Tibial nerve (tissue), 4 donors: ENCODE measurements around the gene WNT6. TPM values are rescaled to one million over a fixed set of nuclear protein-coding genes. Genes with fewer than 3 reads are reported as not detected.

Experiments used
- DNase-seq, 2 donors: peaks; one replicate each; pipeline ENCODE4 v3.0.0-alpha.2; 2019; ENCODE audit warnings: low spot score in 2 of 2
- H3K27ac ChIP-seq, 4 donors: fragments of 200-600 bp; sonication (generic) in 3 of 4; one replicate each; pipeline ENCODE4 v1.5.1; 2017 to 2019; ENCODE audit warnings: mild to moderate bottlenecking in 1 of 4
- H3K27me3 ChIP-seq, 2 donors: fragments of 200-600 bp; sonication (generic) in 1 of 2; one replicate each; pipeline versions ENCODE4 v1.5.1 to v1.6.0; 2017 to 2019
- H3K36me3 ChIP-seq, 3 donors: fragments of 200-600 bp; sonication (generic); one replicate each; pipeline ENCODE4 v1.5.1; 2018 to 2019
- H3K4me1 ChIP-seq, 4 donors: fragments of 200-600 bp; sonication (generic) in 3 of 4; one replicate each; pipeline ENCODE4 v1.5.1; 2017 to 2019
- H3K4me3 ChIP-seq, 4 donors: fragments of 200-600 bp; sonication (generic) in 3 of 4; one replicate each; pipeline ENCODE4 v1.5.1; 2017 to 2019; ENCODE audit warnings: mild to moderate bottlenecking in 1 of 4, moderate library complexity in 1 of 4
- H3K9me3 ChIP-seq, 4 donors: fragments of 200-600 bp; sonication (generic) in 3 of 4; one replicate each; pipeline ENCODE4 v1.5.1; 2017 to 2019
- EP300 ChIP-seq, 2 donors: sonication (generic); formaldehyde crosslinking; IDR thresholded peaks; one replicate each; pipeline ENCODE4 v1.6.1; 2017; ENCODE audit warnings: antibody characterized with exemption in 2 of 2, mild to moderate bottlenecking in 1 of 2
- POLR2A ChIP-seq, 2 donors: fragments of 450-650 bp; IDR thresholded peaks; one replicate each; pipeline ENCODE4 v1.6.1; 2017; ENCODE audit warnings: antibody characterized with exemption in 2 of 2, mild to moderate bottlenecking in 2 of 2, moderate library complexity in 2 of 2
- WGBS, 2 donors: methylation state at CpG; one replicate each; pipeline ENCODE4 v1.1.5; 2018; 5-methylcytosine and 5-hydroxymethylcytosine counted together
- total RNA-seq, 4 donors: library from RNA; depleted of rRNA; stranded (reverse); fragments of >200 nt; gene quantifications; one replicate each; pipeline ENCODE4 v1.1.0, GENCODE V29; 2016
- TF ChIP-seq, protein P1 (sequence below), 5 experiments: fragments of 200-600 bp in 3 of 5; fragments of 450-650 bp in 2 of 5; sonication (generic) in 3 of 5; IDR thresholded peaks; one replicate each; pipeline ENCODE4 v1.5.1; 2016 to 2019; ENCODE audit warnings: antibody characterized with exemption in 5 of 5, mild to moderate bottlenecking in 3 of 5, moderate library complexity in 2 of 5

Gene WNT6
- total RNA-seq, 4 donors from 2014 or later, result 26.1 to 81.5 (median 48.2) TPM

DNA sequence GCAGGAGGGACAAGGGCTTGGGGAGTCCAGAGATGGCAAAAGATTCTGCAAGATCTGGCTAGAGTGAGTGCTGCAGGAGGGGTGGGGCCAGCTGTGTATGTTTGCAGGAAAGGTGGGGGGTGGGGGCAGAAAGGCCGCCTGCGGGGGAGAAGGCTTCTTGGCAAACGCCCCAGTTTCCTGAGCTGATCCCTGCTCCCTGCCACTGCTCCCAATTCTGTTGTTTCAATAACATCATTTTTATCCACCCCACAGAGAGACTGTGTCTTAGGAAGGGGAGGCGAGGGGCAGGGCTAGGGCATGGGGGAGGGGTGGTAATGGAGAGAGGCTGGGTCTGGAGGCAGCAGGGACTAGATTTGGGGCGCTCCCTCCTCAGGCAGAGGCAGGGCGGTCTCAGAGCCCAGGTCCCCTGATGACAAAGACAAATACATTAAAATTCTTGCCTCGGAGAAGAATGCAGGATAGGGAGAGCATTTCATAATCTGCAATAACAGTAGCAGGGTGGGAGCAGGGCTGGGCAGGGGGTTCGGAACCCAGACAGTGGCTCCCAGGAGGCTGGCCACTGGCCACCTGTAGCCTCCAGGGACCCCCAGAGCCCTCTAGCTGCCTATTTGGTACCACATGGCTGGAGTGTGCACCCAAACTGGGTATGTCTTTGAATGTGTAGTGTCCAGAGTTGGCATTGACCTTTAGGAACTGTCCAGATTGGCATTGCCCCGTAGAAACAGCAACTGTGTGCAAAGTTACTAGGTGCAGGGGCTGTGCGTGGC is 2.1 kb upstream of the WNT6 start:
- H3K36me3 ChIP-seq, result no peaks in the 10 kb centered on the region
- peaks cover 0 to 71% (median 7%) of the 10 kb centered on the region in 4 donors for H3K4me1 ChIP-seq
- H3K27ac ChIP-seq, result peak overlapping the region in 1 of 4 donors; percentile 92
- no peaks in the 10 kb centered on the region for H3K9me3 ChIP-seq
- TF ChIP-seq POLR2A (IDR thresholded peaks at IDR 0.05), result no peak
- TF ChIP-seq, protein P1, sequence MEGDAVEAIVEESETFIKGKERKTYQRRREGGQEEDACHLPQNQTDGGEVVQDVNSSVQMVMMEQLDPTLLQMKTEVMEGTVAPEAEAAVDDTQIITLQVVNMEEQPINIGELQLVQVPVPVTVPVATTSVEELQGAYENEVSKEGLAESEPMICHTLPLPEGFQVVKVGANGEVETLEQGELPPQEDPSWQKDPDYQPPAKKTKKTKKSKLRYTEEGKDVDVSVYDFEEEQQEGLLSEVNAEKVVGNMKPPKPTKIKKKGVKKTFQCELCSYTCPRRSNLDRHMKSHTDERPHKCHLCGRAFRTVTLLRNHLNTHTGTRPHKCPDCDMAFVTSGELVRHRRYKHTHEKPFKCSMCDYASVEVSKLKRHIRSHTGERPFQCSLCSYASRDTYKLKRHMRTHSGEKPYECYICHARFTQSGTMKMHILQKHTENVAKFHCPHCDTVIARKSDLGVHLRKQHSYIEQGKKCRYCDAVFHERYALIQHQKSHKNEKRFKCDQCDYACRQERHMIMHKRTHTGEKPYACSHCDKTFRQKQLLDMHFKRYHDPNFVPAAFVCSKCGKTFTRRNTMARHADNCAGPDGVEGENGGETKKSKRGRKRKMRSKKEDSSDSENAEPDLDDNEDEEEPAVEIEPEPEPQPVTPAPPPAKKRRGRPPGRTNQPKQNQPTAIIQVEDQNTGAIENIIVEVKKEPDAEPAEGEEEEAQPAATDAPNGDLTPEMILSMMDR (IDR thresholded peaks at IDR 0.05), result no peak
- TF ChIP-seq EP300 (IDR thresholded peaks at IDR 0.05), result no peak
- no peak for DNase-seq
- peaks cover 0 to 39% of the 10 kb centered on the region in 2 donors for H3K27me3 ChIP-seq
- 21 to 28% methylated on average over 10 of the region's 10 CpGs for WGBS, 2 donors
- H3K4me3 ChIP-seq, result no peak overlapping the region

DNA sequence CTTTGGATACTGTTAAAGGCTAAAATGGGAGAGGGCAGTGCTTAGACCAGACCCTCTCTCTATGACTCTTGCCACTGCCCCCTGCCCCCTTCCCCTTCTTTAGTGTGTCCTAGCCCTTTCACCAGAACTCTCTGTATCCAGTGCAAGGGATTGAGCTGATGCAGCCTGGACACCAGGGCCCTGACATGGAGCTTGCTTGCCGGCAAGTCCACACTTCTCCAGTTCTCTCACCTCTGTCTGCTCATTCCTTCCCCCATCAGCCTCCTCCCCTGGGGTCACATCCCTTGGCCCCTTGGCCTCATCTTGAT is 1.5 kb upstream of the WNT6 start:
- TF ChIP-seq EP300 (IDR thresholded peaks at IDR 0.05) (no peak), POLR2A (IDR thresholded peaks at IDR 0.05) (no peak)
- TF ChIP-seq, protein P1 (IDR thresholded peaks at IDR 0.05), result no peak
- Histone ChIP-seq H3K4me1 (peaks cover 0 to 75% (median 7%) of the 10 kb centered on the region in 4 donors), H3K9me3 (no peaks in the 10 kb centered on the region), H3K36me3 (no peaks in the 10 kb centered on the region), H3K27ac (peak overlapping the region in 1 of 4 donors; percentile 92), H3K4me3 (no peak overlapping the region), H3K27me3 (peaks cover 0 to 36% of the 10 kb centered on the region in 2 donors)
- DNase-seq, result no peak
- 39 to 46% methylated on average over 1 of the region's 1 CpG for whole genome bisulfite sequencing, 2 donors

DNA sequence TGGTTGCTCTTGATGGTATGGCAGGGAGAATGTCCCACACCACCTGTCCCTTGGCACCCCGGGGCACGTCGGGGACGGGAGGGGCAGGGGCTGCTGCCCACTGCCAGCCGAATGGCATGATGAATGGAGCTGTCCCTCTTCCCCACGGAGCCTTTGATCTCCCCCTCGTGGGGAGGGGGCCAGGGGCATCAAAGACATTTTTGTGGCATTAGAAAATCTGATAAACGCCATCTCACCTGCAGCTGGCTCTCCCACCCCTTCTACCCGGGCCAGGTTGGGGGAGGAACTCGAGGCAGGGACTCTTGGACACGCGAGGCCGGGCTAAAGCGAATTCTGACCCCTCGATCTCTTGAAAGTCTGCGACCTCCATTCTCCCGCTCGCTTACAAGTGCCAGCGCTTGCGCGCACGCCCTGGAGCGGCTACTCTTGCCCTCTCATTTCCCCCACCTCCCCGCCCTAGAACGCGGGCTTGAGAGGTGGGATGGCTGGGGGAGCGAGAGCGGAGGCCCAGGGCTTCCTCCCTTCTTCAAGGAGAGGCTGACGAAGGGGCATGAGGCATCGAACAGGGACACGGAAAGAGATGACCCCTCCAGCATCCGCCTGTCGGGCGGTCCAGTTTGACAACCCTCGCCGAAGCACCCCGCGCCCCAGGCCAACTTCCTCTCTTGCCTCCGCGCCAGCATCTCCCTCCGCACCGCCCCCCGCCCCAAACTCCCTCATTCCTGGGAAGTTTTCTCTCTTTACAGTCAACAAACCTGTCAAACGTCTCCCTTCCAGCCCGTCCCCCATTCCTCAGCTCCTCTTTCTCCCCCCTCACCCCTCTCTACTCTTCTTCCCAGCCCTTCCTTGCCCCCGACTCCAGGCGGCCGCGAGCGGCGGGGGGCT is 692 bp upstream of the WNT6 start:
- Histone ChIP-seq H3K36me3 (no peaks in the 10 kb centered on the region), H3K9me3 (no peaks in the 10 kb centered on the region), H3K4me3 (peak overlapping the region; percentile 34 to 67 (median 53)), H3K27ac (peak overlapping the region; percentile 56 to 92 (median 82)), H3K27me3 (peaks cover 0 to 34% of the 10 kb centered on the region in 2 donors), H3K4me1 (peaks cover 0 to 75% (median 8%) of the 10 kb centered on the region in 4 donors)
- TF ChIP-seq, protein P1 (IDR thresholded peaks at IDR 0.05), result no peak
- no peak for TF ChIP-seq POLR2A (IDR thresholded peaks at IDR 0.05)
- no peak for TF ChIP-seq EP300 (IDR thresholded peaks at IDR 0.05)
- DNase-seq, result no peak
- WGBS, 2 donors, result 11 to 16% methylated on average over 51 of the region's 51 CpGs

DNA sequence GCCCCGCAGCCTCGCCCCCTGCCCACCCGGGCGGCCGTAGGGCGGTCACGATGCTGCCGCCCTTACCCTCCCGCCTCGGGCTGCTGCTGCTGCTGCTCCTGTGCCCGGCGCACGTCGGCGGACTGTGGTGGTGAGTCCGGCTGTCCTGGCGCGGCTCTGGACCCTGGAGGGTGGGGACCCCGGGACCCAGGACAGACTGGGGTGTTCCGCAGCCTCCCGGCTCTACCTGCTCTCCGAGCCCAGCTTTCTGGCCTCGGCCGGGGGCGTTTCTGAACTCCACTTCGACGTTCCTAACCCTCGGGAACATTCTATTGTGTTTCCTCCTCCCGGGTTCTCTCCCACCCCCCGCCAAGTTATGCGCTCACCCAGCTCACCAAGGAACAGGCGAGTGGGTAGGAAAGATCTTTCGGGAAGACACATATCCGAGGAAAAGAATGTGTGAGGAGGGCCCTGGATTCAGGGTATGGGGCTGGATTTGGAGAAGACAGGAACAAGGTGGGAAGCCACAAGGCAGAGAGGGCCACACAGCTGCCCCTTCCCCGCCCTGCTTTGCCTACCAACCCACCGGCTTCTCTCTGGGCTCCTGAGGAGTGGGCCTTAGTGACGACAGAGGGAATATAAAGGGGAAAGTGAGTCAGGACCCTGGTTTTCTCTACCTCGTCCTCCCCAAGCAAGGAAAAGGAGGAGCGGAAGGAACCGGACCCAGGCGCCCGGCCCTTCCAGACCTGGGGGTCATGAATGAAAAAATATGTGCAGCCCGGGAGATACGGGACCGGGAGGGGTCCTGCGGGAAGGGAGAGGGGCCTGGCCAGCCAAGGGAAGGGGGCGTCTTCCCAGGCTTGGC is 605 bp downstream of the WNT6 start:
- TF ChIP-seq EP300 (IDR thresholded peaks at IDR 0.05) (peak in 1 of 2 donors; percentile 21), POLR2A (IDR thresholded peaks at IDR 0.05) (peak in 1 of 2 donors; percentile 29)
- TF ChIP-seq, protein P1 (IDR thresholded peaks at IDR 0.05), result no peak
- no peak for DNase-seq
- Histone ChIP-seq H3K36me3 (no peaks in the 10 kb centered on the region), H3K9me3 (no peaks in the 10 kb centered on the region), H3K4me3 (peak overlapping the region; percentile 47 to 67 (median 58)), H3K27me3 (peaks cover 0 to 33% of the 10 kb centered on the region in 2 donors), H3K4me1 (peaks cover 0 to 88% (median 14%) of the 10 kb centered on the region in 4 donors), H3K27ac (peak overlapping the region; percentile 81 to 92 (median 87))
- WGBS, 2 donors, result 3 to 6% methylated on average over 28 to 33 of the region's 47 CpGs
